ENCODE results near the gene MAP1B. TPM values are rescaled to one million over a fixed set of nuclear protein-coding genes. Genes with fewer than 3 reads are reported as not detected.

Gene MAP1B
- total and polyA plus RNA-seq, 10 of the 15 experiments (the other 5 are each of a cell fraction or from before 2014, with no cell fraction given) = 0.02 to 0.81 (median 0.06) TPM; not detected in 1

DNA sequence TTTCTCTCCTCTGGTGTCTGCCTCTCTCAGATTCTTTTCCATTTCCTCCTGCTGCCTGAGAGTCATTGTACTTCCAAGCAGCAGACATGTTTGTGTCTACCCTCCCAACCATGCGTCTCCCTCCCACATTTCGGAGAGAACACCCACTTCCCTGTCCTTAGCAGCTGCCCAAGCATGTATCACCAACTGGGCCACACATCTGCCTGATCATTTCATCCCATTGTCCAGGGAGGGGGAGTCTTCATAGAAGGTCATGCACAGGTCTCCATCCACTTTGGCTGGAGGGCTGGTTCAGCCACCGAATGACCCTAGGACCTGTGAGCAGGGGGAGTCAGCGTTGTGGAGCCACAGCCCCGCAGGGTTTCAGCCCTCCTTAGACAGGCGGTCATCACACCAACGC lies 75.4 kb downstream of the MAP1B start:
- ATAC-seq = no peak
- BruUV-seq (replicated peaks) = no TSS peak
- Histone ChIP-seq H3K9me3 (replicated peaks; ENCODE audit: control insufficient read depth, insufficient read depth, low read length) (no peaks in the 10 kb centered on the region), H2AFZ (ENCODE audit: control insufficient read depth, low read depth, low read length) (no peak overlapping the region), H3K9ac (ENCODE audit: control insufficient read depth, insufficient read depth, low read length) (no peak overlapping the region), H3K27ac (ENCODE audit: control insufficient read depth, insufficient read depth) (no peak overlapping the region), H3K4me3 (no peak overlapping the region), H3K4me2 (ENCODE audit: control insufficient read depth, insufficient read depth) (no peak overlapping the region), H3K79me2 (ENCODE audit: control insufficient read depth, insufficient read depth, low read length) (no peaks in the 10 kb centered on the region), H3K4me1 (ENCODE audit: control insufficient read depth, insufficient read depth, low read length) (no peaks in the 10 kb centered on the region), H4K20me1 (ENCODE audit: control insufficient read depth, insufficient read depth) (no peaks in the 10 kb centered on the region), H3K36me3 (ENCODE audit: control insufficient read depth in 2 of 2, insufficient read depth in 2 of 2, low read length in 1 of 2) (no peaks in the 10 kb centered on the region), H3K27me3 (replicated peaks in 1 of 2; ENCODE audit: control insufficient read depth in 2 of 2, insufficient read depth in 2 of 2, low read length in 1 of 2) (peaks cover 0 to 6% of the 10 kb centered on the region in 2 experiments; a peak in 2 of 4 replicates)
- WGBS (ENCODE audit: insufficient coverage, insufficient replicate concordance, low lambda C conversion rate, missing lambda C conversion rate) = 77% methylated on average over 7 of the region's 7 CpGs
- in situ Hi-C loops (cut with MboI) (no loop called here), intact Hi-C loops (cut with micrococcal nuclease; ENCODE audit: unreplicated experiment) (no loop called here)
- TF ChIP-seq, protein P1, sequence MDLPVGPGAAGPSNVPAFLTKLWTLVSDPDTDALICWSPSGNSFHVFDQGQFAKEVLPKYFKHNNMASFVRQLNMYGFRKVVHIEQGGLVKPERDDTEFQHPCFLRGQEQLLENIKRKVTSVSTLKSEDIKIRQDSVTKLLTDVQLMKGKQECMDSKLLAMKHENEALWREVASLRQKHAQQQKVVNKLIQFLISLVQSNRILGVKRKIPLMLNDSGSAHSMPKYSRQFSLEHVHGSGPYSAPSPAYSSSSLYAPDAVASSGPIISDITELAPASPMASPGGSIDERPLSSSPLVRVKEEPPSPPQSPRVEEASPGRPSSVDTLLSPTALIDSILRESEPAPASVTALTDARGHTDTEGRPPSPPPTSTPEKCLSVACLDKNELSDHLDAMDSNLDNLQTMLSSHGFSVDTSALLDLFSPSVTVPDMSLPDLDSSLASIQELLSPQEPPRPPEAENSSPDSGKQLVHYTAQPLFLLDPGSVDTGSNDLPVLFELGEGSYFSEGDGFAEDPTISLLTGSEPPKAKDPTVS (IDR thresholded peaks at IDR 0.05; ENCODE audit: low read depth, low read length) = no peak
- TF ChIP-seq, protein P2, sequence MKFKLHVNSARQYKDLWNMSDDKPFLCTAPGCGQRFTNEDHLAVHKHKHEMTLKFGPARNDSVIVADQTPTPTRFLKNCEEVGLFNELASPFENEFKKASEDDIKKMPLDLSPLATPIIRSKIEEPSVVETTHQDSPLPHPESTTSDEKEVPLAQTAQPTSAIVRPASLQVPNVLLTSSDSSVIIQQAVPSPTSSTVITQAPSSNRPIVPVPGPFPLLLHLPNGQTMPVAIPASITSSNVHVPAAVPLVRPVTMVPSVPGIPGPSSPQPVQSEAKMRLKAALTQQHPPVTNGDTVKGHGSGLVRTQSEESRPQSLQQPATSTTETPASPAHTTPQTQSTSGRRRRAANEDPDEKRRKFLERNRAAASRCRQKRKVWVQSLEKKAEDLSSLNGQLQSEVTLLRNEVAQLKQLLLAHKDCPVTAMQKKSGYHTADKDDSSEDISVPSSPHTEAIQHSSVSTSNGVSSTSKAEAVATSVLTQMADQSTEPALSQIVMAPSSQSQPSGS (IDR thresholded peaks at IDR 0.05; ENCODE audit: low read length) = no peak
- TF ChIP-seq CBFB (IDR thresholded peaks at IDR 0.05; ENCODE audit: low read depth) (no peak), CHD4 (IDR thresholded peaks at IDR 0.05) (no peak), TARDBP (IDR thresholded peaks at IDR 0.05; ENCODE audit: borderline replicate concordance) (no peak), FOXK2 (IDR thresholded peaks at IDR 0.05) (no peak), MXI1 (IDR thresholded peaks at IDR 0.05; ENCODE audit: low read depth, low read length) (no peak), IKZF1 (conservative IDR thresholded peaks at IDR 0.05) (no peak), BRCA1 (IDR thresholded peaks at IDR 0.05; ENCODE audit: low read depth, low read length) (no peak), RFX5 (IDR thresholded peaks at IDR 0.05; ENCODE audit: low read depth, low read length) (no peak), MYB (IDR thresholded peaks at IDR 0.05; ENCODE audit: borderline replicate concordance, low read depth, low read length) (no peak), SREBF2 (IDR thresholded peaks at IDR 0.05; ENCODE audit: low read length) (no peak), BMI1 (IDR thresholded peaks at IDR 0.05; ENCODE audit: borderline replicate concordance) (no peak)
- TF ChIP-seq, protein P3, sequence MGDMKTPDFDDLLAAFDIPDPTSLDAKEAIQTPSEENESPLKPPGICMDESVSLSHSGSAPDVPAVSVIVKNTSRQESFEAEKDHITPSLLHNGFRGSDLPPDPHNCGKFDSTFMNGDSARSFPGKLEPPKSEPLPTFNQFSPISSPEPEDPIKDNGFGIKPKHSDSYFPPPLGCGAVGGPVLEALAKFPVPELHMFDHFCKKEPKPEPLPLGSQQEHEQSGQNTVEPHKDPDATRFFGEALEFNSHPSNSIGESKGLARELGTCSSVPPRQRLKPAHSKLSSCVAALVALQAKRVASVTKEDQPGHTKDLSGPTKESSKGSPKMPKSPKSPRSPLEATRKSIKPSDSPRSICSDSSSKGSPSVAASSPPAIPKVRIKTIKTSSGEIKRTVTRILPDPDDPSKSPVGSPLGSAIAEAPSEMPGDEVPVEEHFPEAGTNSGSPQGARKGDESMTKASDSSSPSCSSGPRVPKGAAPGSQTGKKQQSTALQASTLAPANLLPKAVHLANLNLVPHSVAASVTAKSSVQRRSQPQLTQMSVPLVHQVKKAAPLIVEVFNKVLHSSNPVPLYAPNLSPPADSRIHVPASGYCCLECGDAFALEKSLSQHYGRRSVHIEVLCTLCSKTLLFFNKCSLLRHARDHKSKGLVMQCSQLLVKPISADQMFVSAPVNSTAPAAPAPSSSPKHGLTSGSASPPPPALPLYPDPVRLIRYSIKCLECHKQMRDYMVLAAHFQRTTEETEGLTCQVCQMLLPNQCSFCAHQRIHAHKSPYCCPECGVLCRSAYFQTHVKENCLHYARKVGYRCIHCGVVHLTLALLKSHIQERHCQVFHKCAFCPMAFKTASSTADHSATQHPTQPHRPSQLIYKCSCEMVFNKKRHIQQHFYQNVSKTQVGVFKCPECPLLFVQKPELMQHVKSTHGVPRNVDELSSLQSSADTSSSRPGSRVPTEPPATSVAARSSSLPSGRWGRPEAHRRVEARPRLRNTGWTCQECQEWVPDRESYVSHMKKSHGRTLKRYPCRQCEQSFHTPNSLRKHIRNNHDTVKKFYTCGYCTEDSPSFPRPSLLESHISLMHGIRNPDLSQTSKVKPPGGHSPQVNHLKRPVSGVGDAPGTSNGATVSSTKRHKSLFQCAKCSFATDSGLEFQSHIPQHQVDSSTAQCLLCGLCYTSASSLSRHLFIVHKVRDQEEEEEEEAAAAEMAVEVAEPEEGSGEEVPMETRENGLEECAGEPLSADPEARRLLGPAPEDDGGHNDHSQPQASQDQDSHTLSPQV (IDR thresholded peaks at IDR 0.05) = no peak
- RAD21 ChIA-PET (ENCODE audit: unreplicated experiment) = no interaction called here
- CTCF ChIA-PET = no interaction called here
- POLR2A ChIA-PET = no interaction called here
- no peak for DNase-seq (ENCODE audit: low read depth, low spot score)
- no peak for FAIRE-seq
- SMC1A ChIA-PET (ENCODE audit: uncharacterized antibody, unreplicated experiment) = no interaction called here

Data from GM12878 (cell line).